GM19025 (cell line): ENCODE measurements around the gene SPATA12.

ENCODE experiments used
- ATAC-seq: cut with Tn5 transposase; IDR thresholded peaks from one replicate; pipeline ENCODE4 v1.9.1; 2021; ENCODE audit warnings: mild to moderate bottlenecking, low read depth, moderate library complexity; ENCODE audit not compliant: unreplicated experiment

SPATA12 gene

GRCh38 chr3:57048728-57049127 is 11.7 kb upstream of the SPATA12 start:
- no peak for ATAC-seq

- no peak for ATAC-seq
Measured at GRCh38 chr3:57052662-57053061, 7.8 kb upstream of the SPATA12 start.

- no peak for ATAC-seq
Measured at GRCh38 chr3:57053122-57053521, 7.3 kb upstream of the SPATA12 start.

GRCh38 chr3:57057351-57057750 is 3.1 kb upstream of the SPATA12 start:
- no peak for ATAC-seq

- ATAC-seq: no peak
Measured at GRCh38 chr3:57059411-57059810, 1.1 kb upstream of the SPATA12 start.

- no peak for ATAC-seq
Measured at GRCh38 chr3:57061556-57061955, 1.1 kb downstream of the SPATA12 start.

GRCh38 chr3:57062101-57062631 is 1.7 kb downstream of the SPATA12 start:
- no peak for ATAC-seq

- no peak for ATAC-seq
Measured at GRCh38 chr3:57063032-57063431, 2.6 kb downstream of the SPATA12 start.

- ATAC-seq: no peak
Measured at GRCh38 chr3:57064001-57064400, 3.5 kb downstream of the SPATA12 start.

- no peak for ATAC-seq
Measured at GRCh38 chr3:57064572-57064971, 4.1 kb downstream of the SPATA12 start.

GRCh38 chr3:57065588-57065987 is 5.1 kb downstream of the SPATA12 start:
- no peak for ATAC-seq

GRCh38 chr3:57066471-57066870 is 6.0 kb downstream of the SPATA12 start:
- ATAC-seq: no peak

- ATAC-seq: peak; percentile 98
Measured at GRCh38 chr3:57068437-57069089, 8.1 kb downstream of the SPATA12 start.

- ATAC-seq: no peak
Measured at GRCh38 chr3:57069503-57069902, 9.0 kb downstream of the SPATA12 start.

GRCh38 chr3:57073628-57074027 is 13.2 kb downstream of the SPATA12 start:
- ATAC-seq: no peak

GRCh38 chr3:57074135-57074534 is 13.7 kb downstream of the SPATA12 start:
- ATAC-seq: no peak

GRCh38 chr3:57076422-57076951 is 16.0 kb downstream of the SPATA12 start:
- no peak for ATAC-seq

- ATAC-seq: no peak
Measured at GRCh38 chr3:57077630-57078343, 17.3 kb downstream of the SPATA12 start.

- no peak for ATAC-seq
Measured at GRCh38 chr3:57078344-57078634, 17.8 kb downstream of the SPATA12 start.

- ATAC-seq: no peak
Measured at GRCh38 chr3:57078635-57079473, 18.4 kb downstream of the SPATA12 start.

- ATAC-seq: no peak
Measured at GRCh38 chr3:57079474-57079831, 19.0 kb downstream of the SPATA12 start.
